ENCODE results near the gene ATXN7L2.

The ATXN7L2 gene

DNA sequence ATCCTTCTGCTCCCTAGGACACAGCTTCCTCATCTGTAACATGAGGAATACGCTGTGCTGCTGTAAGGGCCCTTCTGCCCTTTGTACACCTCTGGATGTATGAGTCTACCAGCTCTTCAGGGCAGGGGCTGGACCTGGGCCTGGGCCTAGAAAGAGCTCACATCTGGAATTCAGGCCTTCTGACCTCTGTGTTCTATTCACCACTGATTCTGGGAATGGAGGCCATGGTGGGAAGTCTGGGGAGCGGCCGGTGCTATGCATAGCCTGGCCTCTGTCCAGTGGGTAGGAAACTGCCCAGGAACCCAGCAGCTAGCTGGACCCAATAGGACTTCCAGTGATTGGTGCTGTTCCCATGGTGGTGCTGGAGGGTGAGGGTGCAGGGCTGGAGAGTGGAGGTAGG, 45.0 kb downstream of the ATXN7L2 start:
- no peak for DNase-seq

GRCh38 chr1:109529881-109530456, 46.3 kb downstream of the ATXN7L2 start:
- peak; percentile 69 for DNase-seq

GRCh38 chr1:109530457-109531087, 46.9 kb downstream of the ATXN7L2 start:
- DNase-seq = peak; percentile 86

GRCh38 chr1:109531380-109531779, 47.7 kb downstream of the ATXN7L2 start:
- DNase-seq = no peak

DNA sequence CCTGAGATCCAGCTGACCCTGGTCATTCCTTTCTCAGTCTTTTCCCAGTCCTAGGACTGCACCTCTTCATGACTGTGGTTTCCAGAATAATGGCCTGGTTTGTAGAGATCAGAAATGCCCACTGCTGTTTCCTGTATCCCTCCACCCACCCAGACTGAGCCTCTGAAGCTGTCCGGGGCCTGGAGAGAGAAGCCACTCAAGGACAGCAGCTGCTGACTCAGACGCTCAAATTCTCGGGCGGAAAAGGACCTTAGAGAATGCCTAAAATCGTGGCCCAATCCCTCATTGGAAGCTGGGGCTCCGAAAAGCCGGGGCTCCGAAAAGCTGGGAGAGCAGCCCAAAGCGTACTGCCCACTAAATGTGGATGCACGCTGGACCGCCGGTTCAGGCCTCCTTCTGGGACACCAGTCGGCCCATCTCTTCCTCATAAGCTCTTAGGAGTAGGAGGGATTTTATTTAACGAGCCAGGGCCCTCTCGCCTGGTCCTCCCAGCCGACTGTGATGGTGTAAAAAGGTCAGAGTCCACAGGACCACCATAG, 48.2 kb downstream of the ATXN7L2 start:
- no peak for DNase-seq

DNA sequence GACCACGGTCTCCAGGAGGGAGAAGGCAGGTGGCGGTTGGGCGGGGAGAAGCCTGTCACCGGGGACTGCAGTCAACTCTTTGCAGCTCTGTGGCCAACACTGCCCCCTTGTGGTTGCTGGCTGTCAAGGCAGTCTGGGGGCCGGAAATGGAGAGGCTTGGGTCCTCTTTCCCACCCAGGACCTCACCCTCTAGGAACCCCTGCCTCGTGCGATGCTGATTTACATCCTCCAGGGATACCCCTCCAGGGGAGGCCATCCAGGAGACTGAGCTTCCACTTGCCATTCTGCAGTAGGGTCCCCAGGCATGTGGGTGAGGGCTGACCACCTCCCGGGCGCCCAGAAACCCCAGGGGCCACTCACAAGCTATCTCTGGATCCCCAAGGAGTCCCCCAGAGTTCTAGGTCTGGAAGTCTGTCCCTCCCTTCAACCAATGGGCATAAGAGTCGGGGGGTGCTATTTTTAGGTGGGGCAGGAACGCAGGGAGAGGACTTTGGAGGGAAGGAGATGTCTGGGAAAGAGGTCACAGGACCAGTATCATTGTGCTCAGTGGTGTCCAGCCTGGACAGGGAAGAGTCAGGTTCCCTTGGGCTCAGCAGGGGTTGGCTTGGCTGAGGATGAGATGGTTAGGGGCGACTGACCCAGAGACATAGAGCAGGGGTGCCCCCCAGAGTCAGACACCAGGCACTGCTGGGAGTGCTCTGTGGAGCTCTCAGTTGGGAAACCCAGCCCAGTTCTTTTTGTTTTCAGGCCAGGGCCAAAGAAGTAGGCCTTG, 48.8 kb downstream of the ATXN7L2 start:
- peak; percentile 84 for DNase-seq

DNA sequence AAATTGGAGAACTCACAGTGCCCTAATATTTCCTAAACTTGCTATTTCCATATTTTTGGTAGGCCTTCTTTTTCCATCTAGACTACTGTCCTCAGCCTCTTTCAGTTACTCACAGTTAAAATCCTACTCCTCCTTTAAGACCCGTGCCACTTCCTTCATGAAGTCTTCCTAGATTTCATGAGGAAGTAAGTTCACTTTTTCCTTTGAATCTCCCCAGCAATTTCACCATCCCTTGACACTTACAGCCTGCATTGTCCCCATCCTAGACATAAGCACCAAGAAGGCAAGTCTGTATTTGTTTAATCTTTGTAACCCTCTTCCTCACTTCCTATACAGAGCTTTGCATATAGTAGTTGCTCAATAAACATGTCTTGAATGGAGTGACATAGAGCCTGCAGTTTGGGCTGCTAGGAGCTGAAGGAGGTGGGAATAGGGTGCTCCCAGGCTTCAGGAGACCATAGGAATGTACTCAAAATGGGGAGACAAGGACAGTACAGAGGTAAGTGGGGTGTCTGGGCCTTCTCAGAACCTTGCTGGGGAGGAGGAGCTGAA, 50.7 kb downstream of the ATXN7L2 start:
- DNase-seq = no peak

GRCh38 chr1:109535481-109535880, 51.8 kb downstream of the ATXN7L2 start:
- no peak for DNase-seq

DNA sequence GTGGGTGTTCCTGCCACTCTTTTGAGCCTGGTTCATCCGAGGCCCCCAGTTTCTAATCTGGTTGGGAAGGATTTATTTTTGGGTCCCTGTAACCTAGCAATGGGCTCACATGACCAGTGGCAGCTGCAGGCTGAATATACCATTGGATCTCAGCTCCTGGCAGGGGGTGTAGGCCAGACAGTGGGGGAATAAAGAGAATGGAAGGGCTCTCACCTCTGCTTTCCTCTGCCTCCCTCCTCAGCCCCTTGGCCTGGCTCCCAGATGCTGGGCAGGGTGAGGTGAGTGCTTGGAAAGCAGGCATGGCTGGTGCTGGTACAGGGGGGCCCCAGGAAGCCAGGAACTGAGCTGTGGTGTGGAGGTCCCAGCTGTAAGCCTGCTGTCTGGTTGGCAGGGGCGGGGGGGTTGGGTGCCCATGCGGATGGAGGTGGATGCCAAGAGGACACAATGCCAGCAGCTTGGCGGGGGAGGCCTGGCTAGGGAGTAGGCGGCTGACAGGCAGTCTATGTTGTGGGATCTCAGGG, 52.3 kb downstream of the ATXN7L2 start:
- DNase-seq = peak; percentile 70

DNA sequence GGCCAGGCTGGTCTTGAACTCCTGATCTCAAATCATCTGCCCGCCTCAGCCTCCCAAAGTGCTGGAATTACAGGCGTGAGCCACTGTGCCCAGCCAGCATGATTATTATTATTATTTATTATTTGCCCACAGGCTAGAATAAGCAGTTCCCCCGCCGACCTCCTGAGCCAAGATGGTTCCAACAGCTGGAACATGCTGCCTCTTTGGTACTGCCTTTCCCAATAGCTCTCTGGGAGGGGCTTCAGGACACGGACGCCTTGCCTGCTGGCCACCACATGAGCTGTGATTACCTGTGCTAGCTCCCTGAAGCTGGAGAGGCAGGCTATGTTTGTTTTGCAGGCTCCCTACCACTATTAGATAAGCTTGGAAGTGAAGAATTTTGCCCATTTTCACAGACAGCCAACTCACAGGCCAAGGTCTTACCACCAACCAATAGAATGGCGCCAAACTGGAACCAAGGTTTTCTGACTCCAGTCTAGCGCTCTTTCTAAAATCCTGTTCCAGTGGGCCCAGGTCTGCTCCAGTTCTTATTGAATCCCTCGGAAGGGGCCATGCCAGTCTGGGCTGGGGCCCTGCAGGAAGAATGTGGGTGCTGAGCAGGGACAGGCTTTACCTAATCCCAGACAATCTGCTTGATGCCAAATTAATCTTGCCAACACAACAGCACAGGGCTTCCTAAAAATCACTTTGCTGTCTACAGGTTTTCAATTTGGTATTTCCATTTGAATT, 53.9 kb downstream of the ATXN7L2 start:
- no peak for DNase-seq

DNA sequence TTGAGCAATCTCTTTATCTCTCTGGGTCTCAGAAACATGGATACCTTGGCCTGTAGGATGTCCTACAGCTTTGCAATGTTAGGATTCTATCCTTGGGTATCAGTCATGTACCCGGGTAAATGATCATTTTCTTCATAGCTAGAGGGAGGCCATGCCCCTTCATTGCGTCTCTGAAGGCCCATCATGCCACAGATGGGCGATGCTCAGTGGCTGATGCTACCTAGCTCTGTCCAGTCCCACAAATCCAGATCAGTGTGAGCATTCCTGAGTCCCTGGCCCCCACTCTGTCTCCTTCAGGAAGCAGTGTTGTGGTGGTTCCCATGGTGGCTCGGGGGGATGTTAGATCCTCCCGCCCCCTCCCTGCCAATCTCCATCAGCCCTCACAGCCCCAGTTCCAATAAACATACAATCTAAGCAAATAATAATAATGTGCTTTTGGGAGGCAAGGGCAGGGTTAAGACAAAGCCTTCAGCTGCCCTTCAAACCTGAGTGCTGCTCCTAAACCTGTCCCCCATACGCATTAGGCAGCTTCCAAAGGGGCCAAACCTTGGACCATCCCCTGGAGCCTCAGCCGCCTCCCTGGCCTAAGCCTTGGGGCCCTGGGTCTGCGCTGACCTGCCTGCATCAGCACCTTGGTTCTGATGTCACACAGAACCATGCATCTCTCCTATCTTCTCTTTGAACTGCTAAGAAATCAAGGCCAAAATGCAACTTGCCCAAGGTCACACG, 55.3 kb downstream of the ATXN7L2 start:
- DNase-seq = no peak

DNA sequence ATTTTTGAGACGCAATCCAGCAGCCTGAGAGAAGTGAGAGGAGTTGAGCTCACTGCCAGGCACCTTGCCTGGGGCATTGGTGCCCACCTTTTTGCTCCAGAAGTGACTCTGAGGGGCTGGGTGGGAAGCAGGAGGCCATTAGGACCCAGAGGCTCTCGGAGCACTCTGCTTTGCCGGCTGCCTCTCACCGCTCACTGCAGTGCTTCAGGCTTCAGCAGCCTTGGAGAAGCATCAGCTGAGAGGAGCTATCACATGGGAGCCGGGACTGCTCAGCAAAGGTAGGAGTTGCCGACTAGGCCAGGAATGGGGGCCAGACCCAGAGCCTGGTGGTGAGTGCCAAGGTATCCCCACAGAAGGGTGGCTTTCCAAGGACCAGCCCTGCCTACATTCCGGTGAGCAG, 56.0 kb downstream of the ATXN7L2 start, which contains the start of gene GPR61:
TSS of gene GPR61 (plus strand) at position 197 of the 400 bp plus-strand sequence. CDS start 3,151 bp downstream, outside the sequence.
- DNase-seq = no peak

DNA sequence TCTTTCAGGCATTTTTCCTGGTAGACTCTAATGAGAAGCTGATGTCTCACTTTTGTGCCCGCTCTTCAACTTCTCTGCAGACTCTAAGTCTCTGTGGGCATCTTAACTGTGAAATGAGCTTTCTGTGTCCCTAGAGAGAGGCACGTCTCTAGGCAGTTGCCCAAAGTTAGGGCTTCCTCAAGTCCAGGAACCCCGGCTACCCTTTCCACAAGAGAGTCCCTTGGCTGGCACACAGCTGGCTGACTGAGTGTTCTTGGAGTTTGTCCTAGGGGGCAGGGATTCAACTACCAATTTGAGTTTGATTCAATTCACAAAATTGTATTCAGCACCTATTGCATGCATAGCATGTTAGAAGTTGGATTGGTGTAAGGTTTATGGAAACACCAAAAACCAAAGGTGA, 57.4 kb downstream of the ATXN7L2 start:
- no peak for DNase-seq
